SK-N-SH treated with all-trans-retinoic acid at 6 μM for 48 hours (cell line): ENCODE results near the gene ZNF99.

Experiments
- ATAC-seq: fragments of 200-7000 bp; cut with Tn5 transposase; 3 replicates; pipeline ENCODE4 v1.9.1; 2020; ENCODE audit warnings: mild to moderate bottlenecking, moderate library complexity
- ARNTL ChIP-seq: fragments of 450-650 bp; formaldehyde crosslinking; IDR thresholded peaks from 2 replicates; pipeline ENCODE4 v1.5.0; 2020; ENCODE audit warnings: low read depth, mild to moderate bottlenecking, moderate library complexity, borderline replicate concordance
- BACH2 ChIP-seq: fragments of 250-450 bp; sonication (Bioruptor Pico); IDR thresholded peaks from 2 replicates; pipeline ENCODE4 v1.9.0; 2021; ENCODE audit warnings: mild to moderate bottlenecking, borderline replicate concordance
- CREB5 ChIP-seq: fragments of 250-450 bp; sonication (Bioruptor Pico); IDR thresholded peaks from 2 replicates; pipeline ENCODE4 v1.5.1; 2020; ENCODE audit warnings: low read depth, mild to moderate bottlenecking, moderate library complexity
- CSDC2 ChIP-seq: fragments of 250-450 bp; sonication (Bioruptor Pico); IDR thresholded peaks from 2 replicates; pipeline ENCODE4 v1.5.0; 2020; ENCODE audit warnings: mild to moderate bottlenecking, moderate library complexity
- CSRNP3 ChIP-seq: fragments of 250-450 bp; sonication (Bioruptor Pico); IDR thresholded peaks from 2 replicates; pipeline ENCODE4 v1.5.1; 2021; ENCODE audit warnings: mild to moderate bottlenecking, moderate library complexity
- ESRRG ChIP-seq: fragments of 250-450 bp; sonication (Bioruptor Pico); IDR thresholded peaks from 2 replicates; pipeline ENCODE4 v1.6.1; 2021; ENCODE audit warnings: mild to moderate bottlenecking
- GLIS3 ChIP-seq: fragments of 250-450 bp; sonication (Bioruptor Pico); IDR thresholded peaks from 2 replicates; pipeline ENCODE4 v1.5.0; 2020; ENCODE audit warnings: mild to moderate bottlenecking, moderate library complexity
- ISL1 ChIP-seq: fragments of 250-450 bp; sonication (Bioruptor Pico); IDR thresholded peaks from 2 replicates; pipeline ENCODE4 v2.1.2; 2022; ENCODE audit warnings: mild to moderate bottlenecking, moderate library complexity
- OSR1 ChIP-seq: fragments of 250-450 bp; sonication (Bioruptor Pico); IDR thresholded peaks from 2 replicates; pipeline ENCODE4 v1.8.0; 2022; ENCODE audit warnings: moderate library complexity, mild to moderate bottlenecking, inconsistent platforms
- POU6F1 ChIP-seq: fragments of 250-450 bp; sonication (Bioruptor Pico); IDR thresholded peaks from 2 replicates; pipeline ENCODE4 v1.8.0; 2021; ENCODE audit warnings: low read depth, mild to moderate bottlenecking, moderate library complexity, borderline replicate concordance
- PPARA ChIP-seq: fragments of 250-450 bp; sonication (Bioruptor Pico); IDR thresholded peaks from 2 replicates; pipeline ENCODE4 v1.5.0; 2020; ENCODE audit warnings: mild to moderate bottlenecking, borderline replicate concordance
- RARB ChIP-seq: fragments of 250-450 bp; sonication (Bioruptor Pico); IDR thresholded peaks from 2 replicates; pipeline ENCODE4 v1.8.0; 2021; ENCODE audit warnings: mild to moderate bottlenecking, moderate library complexity
- SNAI2 ChIP-seq: fragments of 250-450 bp; sonication (Bioruptor Pico); IDR thresholded peaks from 2 replicates; pipeline ENCODE4 v1.5.0; 2020; ENCODE audit warnings: mild to moderate bottlenecking, moderate library complexity
- TCF4 ChIP-seq: fragments of 250-450 bp; sonication (Bioruptor Pico); IDR thresholded peaks from 2 replicates; pipeline ENCODE4 v1.8.0; 2021; ENCODE audit warnings: mild to moderate bottlenecking, moderate library complexity, borderline replicate concordance
- TOX ChIP-seq: fragments of 250-450 bp; sonication (Bioruptor Pico); IDR thresholded peaks from 2 replicates; pipeline ENCODE4 v1.8.0; 2021; ENCODE audit warnings: mild to moderate bottlenecking, moderate library complexity, borderline replicate concordance
- ZC3H10 ChIP-seq: fragments of 250-450 bp; sonication (Bioruptor Pico); IDR thresholded peaks from 2 replicates; pipeline ENCODE4 v1.5.1; 2021; ENCODE audit warnings: mild to moderate bottlenecking, moderate library complexity
- ZFP3 ChIP-seq: fragments of 250-450 bp; sonication (Bioruptor Pico); IDR thresholded peaks from 2 replicates; pipeline ENCODE4 v1.5.0; 2020; ENCODE audit warnings: mild to moderate bottlenecking, moderate library complexity
- ZFP30 ChIP-seq: fragments of 450-650 bp; formaldehyde crosslinking; IDR thresholded peaks from 2 replicates; pipeline ENCODE4 v1.5.0; 2022; ENCODE audit warnings: mild to moderate bottlenecking, moderate library complexity
- ZNF565 ChIP-seq: fragments of 450-650 bp; formaldehyde crosslinking; conservative IDR thresholded peaks from 2 replicates; pipeline ENCODE4 v1.5.0; 2020; ENCODE audit warnings: low read depth, mild to moderate bottlenecking, moderate library complexity
- TF ChIP-seq, protein P1 (sequence below): fragments of 250-450 bp; sonication (Bioruptor Pico); IDR thresholded peaks from 2 replicates; pipeline ENCODE4 v1.5.0; 2020; ENCODE audit warnings: mild to moderate bottlenecking, moderate library complexity

Gene ZNF99

GRCh38 chr19:22831211-22831610 lies 47.3 kb upstream of the ZNF99 start:
- no peak for ATAC-seq
- TF ChIP-seq GLIS3 (CRISPR knock-in tag) (no peak), CREB5 (CRISPR knock-in tag) (no peak), POU6F1 (CRISPR knock-in tag) (no peak), ZFP3 (CRISPR knock-in tag) (no peak), RARB (CRISPR knock-in tag) (no peak), SNAI2 (CRISPR knock-in tag) (no peak), OSR1 (CRISPR knock-in tag) (no peak), TOX (CRISPR knock-in tag) (no peak), CSRNP3 (no peak), BACH2 (CRISPR knock-in tag) (no peak), CSDC2 (CRISPR knock-in tag) (no peak)

DNA sequence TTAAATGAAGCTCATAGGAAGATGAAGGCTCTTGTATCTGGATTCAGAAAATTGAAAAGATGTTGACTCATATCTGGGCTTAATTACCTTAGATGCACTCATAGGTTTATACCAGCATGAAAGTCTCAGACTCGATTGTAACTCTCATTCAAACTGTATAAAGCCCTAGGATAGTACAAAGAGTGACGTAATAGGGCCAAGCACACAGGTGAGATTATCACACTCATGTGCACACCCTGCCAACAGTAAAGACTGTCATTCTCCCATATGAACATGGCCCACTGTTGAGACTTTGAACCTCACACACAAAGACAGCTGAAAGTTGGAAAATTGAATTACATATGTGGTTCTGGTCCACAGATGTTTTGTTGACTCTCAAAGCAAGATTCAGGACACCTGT lies 30.2 kb upstream of the ZNF99 start:
- no peak for TF ChIP-seq TCF4
- no peak for TF ChIP-seq POU6F1 (CRISPR knock-in tag)
- TF ChIP-seq, protein P1, sequence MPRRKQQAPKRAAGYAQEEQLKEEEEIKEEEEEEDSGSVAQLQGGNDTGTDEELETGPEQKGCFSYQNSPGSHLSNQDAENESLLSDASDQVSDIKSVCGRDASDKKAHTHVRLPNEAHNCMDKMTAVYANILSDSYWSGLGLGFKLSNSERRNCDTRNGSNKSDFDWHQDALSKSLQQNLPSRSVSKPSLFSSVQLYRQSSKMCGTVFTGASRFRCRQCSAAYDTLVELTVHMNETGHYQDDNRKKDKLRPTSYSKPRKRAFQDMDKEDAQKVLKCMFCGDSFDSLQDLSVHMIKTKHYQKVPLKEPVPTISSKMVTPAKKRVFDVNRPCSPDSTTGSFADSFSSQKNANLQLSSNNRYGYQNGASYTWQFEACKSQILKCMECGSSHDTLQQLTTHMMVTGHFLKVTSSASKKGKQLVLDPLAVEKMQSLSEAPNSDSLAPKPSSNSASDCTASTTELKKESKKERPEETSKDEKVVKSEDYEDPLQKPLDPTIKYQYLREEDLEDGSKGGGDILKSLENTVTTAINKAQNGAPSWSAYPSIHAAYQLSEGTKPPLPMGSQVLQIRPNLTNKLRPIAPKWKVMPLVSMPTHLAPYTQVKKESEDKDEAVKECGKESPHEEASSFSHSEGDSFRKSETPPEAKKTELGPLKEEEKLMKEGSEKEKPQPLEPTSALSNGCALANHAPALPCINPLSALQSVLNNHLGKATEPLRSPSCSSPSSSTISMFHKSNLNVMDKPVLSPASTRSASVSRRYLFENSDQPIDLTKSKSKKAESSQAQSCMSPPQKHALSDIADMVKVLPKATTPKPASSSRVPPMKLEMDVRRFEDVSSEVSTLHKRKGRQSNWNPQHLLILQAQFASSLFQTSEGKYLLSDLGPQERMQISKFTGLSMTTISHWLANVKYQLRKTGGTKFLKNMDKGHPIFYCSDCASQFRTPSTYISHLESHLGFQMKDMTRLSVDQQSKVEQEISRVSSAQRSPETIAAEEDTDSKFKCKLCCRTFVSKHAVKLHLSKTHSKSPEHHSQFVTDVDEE (CRISPR knock-in tag): no peak
- no peak for TF ChIP-seq OSR1 (CRISPR knock-in tag)
- no peak for TF ChIP-seq ZFP30 (CRISPR knock-in tag)
- no peak for TF ChIP-seq PPARA (CRISPR knock-in tag)
- no peak for TF ChIP-seq GLIS3 (CRISPR knock-in tag)
- TF ChIP-seq RARB (CRISPR knock-in tag): no peak
- TF ChIP-seq ARNTL (CRISPR knock-in tag): no peak
- no peak for TF ChIP-seq ZC3H10 (CRISPR knock-in tag)
- no peak for TF ChIP-seq TOX (CRISPR knock-in tag)
- TF ChIP-seq BACH2 (CRISPR knock-in tag): no peak
- ATAC-seq: no peak

GRCh38 chr19:22807061-22807835 lies 23.3 kb upstream of the ZNF99 start:
- no peak for ATAC-seq
- TF ChIP-seq BACH2 (CRISPR knock-in tag) (no peak), TOX (CRISPR knock-in tag) (no peak), ARNTL (CRISPR knock-in tag) (no peak), TCF4 (no peak), PPARA (CRISPR knock-in tag) (no peak), SNAI2 (CRISPR knock-in tag) (no peak), ESRRG (CRISPR knock-in tag) (no peak), ZFP30 (CRISPR knock-in tag) (no peak), CSDC2 (CRISPR knock-in tag) (no peak), ZC3H10 (CRISPR knock-in tag) (no peak), GLIS3 (CRISPR knock-in tag) (no peak), ISL1 (no peak), ZNF565 (no peak), OSR1 (CRISPR knock-in tag) (no peak), CSRNP3 (no peak), ZFP3 (CRISPR knock-in tag) (no peak)
- TF ChIP-seq, protein P1 (CRISPR knock-in tag): no peak
